Measurements from ENCODE around the gene CYGB.
"Not testable (repeated sequence)": the region's sequence is repeated elsewhere in the genome, so short reads cannot be mapped to it uniquely, and the experiment has no call there.

DNA sequence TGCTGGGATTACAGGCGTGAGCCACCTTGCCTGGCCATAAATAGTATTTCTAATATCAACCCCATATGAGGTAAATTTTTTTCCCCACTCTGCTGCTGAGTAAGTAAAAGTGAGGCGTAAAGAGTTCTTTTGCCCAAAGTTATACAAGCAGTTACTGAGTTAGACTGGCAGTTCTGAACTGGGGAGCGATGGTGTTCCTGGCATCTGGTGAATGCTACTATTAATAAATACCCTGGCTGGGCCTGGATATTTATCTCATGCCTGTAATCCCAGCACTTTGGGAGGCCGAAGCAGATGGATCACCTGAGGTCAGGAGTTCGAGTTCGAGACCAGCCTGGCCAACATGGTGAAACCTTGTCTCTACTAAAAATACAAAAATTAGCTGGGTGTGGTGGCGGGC is 22.0 kb upstream of the CYGB start:
- TF ChIP-seq, protein P1, sequence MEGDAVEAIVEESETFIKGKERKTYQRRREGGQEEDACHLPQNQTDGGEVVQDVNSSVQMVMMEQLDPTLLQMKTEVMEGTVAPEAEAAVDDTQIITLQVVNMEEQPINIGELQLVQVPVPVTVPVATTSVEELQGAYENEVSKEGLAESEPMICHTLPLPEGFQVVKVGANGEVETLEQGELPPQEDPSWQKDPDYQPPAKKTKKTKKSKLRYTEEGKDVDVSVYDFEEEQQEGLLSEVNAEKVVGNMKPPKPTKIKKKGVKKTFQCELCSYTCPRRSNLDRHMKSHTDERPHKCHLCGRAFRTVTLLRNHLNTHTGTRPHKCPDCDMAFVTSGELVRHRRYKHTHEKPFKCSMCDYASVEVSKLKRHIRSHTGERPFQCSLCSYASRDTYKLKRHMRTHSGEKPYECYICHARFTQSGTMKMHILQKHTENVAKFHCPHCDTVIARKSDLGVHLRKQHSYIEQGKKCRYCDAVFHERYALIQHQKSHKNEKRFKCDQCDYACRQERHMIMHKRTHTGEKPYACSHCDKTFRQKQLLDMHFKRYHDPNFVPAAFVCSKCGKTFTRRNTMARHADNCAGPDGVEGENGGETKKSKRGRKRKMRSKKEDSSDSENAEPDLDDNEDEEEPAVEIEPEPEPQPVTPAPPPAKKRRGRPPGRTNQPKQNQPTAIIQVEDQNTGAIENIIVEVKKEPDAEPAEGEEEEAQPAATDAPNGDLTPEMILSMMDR (IDR thresholded peaks at IDR 0.05; ENCODE audit: insufficient read depth, low read length, poor library complexity, severe bottlenecking), result not testable (repeated sequence)
- TF ChIP-seq EZH2phosphoT487 (conservative IDR thresholded peaks at IDR 0.05; ENCODE audit: low read length), result not testable (repeated sequence)
